ENCODE measurements around the gene DIPK2A. TPM values are rescaled to one million over a fixed set of nuclear protein-coding genes. Genes with fewer than 3 reads are reported as not detected.

Gene DIPK2A
- total and polyA plus RNA-seq, 11 donors, result 3.3 to 13.9 (median 8.6) TPM

DNA sequence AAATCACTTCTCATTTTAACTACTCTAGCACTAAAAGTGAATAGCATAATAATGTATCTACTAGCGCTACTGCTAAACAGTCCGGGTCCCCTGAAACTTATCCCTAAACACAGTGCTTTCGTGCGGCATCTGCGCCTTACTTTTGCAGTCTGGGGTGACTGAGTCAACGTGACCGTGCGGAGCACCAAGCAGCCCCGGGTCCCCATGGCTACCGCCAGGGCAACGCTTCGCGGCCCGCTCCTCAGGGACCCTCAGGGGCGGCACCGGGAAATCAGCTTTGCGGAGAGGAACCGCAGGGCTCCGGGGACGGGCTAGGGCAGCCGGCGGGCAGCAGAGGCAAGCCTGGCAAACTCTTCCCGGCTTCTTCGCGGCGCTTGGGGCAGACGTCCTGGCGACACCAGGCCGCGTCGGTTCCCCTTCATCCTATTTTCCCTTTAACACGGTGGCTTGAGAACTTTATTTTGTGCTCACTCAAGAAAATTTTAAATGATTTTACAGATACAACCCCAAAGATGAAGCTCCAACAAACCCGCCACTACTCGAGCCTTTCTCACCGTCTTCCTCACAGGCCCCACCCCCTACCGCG, 757 bp upstream of the DIPK2A start:
- Histone ChIP-seq H3K4me1 (peaks cover 0 to 26% (median 12%) of the 10 kb centered on the region in 12 donors), H3K36me3 (no peaks in the 10 kb centered on the region), H3K27me3 (no peaks in the 10 kb centered on the region), H3K27ac (peak overlapping the region; percentile 89 to 99 (median 96)), H3K4me3 (peak overlapping the region; percentile 82 to 97 (median 88)), H3K9me3 (no peaks in the 10 kb centered on the region)
- TF ChIP-seq POLR2A (IDR thresholded peaks at IDR 0.05), result no peak
- TF ChIP-seq, protein P1, sequence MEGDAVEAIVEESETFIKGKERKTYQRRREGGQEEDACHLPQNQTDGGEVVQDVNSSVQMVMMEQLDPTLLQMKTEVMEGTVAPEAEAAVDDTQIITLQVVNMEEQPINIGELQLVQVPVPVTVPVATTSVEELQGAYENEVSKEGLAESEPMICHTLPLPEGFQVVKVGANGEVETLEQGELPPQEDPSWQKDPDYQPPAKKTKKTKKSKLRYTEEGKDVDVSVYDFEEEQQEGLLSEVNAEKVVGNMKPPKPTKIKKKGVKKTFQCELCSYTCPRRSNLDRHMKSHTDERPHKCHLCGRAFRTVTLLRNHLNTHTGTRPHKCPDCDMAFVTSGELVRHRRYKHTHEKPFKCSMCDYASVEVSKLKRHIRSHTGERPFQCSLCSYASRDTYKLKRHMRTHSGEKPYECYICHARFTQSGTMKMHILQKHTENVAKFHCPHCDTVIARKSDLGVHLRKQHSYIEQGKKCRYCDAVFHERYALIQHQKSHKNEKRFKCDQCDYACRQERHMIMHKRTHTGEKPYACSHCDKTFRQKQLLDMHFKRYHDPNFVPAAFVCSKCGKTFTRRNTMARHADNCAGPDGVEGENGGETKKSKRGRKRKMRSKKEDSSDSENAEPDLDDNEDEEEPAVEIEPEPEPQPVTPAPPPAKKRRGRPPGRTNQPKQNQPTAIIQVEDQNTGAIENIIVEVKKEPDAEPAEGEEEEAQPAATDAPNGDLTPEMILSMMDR (IDR thresholded peaks at IDR 0.05), result peak in 2 of 12 donors; percentile 8 to 12
- peak in 3 of 4 donors; percentile 3 to 7 (median 6) for ATAC-seq
- intact Hi-C loops (cut with DNase I), result loop anchor here in 2 of 10 donors (10.0 kb wide), 2 partner anchors 294 to 794 kb away; no protein-coding TSS in a partner anchor
- 0 to 2% (median 1%) methylated on average over 27 to 37 of the region's 37 CpGs for WGBS, 4 donors
- peak; percentile 52 to 83 (median 62) for DNase-seq

DNA sequence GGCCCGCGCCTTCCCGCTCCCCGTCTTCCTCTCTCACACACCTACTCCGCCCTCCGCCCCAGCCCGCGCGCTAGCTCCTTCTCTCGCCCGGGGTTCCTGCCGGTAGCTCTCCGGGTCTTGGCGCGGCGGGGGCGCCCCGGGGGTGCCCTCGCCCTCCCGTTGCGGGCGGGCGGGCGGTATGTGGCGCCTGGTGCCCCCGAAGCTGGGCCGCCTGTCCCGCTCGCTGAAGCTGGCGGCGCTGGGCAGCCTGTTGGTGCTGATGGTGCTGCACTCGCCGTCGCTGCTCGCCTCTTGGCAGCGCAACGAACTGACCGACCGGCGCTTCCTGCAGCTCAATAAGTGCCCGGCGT, 507 bp downstream of the DIPK2A start:
- H3K4me1 ChIP-seq, result peaks cover 0 to 38% (median 17%) of the 10 kb centered on the region in 12 donors
- TF ChIP-seq, protein P1 (IDR thresholded peaks at IDR 0.05), result no peak
- no peak for TF ChIP-seq POLR2A (IDR thresholded peaks at IDR 0.05)
- intact Hi-C loops (cut with DNase I), result loop anchor here in 2 of 10 donors (10.0 kb wide), 2 partner anchors 293 to 793 kb away; no protein-coding TSS in a partner anchor
- H3K4me3 ChIP-seq, result peak overlapping the region; percentile 82 to 97 (median 88)
- WGBS, 4 donors, result 0 to 2% (median 1%) methylated on average over 11 to 42 of the region's 42 CpGs
- H3K36me3 ChIP-seq, result no peaks in the 10 kb centered on the region
- ATAC-seq (peak in 2 of 4 donors; percentile 13 to 16), DNase-seq (peak in 1 of 5 donors; percentile 59)
- H3K27me3 ChIP-seq, result no peaks in the 10 kb centered on the region
- H3K27ac ChIP-seq, result peak overlapping the region; percentile 89 to 99 (median 96)
- no peaks in the 10 kb centered on the region for H3K9me3 ChIP-seq

DNA sequence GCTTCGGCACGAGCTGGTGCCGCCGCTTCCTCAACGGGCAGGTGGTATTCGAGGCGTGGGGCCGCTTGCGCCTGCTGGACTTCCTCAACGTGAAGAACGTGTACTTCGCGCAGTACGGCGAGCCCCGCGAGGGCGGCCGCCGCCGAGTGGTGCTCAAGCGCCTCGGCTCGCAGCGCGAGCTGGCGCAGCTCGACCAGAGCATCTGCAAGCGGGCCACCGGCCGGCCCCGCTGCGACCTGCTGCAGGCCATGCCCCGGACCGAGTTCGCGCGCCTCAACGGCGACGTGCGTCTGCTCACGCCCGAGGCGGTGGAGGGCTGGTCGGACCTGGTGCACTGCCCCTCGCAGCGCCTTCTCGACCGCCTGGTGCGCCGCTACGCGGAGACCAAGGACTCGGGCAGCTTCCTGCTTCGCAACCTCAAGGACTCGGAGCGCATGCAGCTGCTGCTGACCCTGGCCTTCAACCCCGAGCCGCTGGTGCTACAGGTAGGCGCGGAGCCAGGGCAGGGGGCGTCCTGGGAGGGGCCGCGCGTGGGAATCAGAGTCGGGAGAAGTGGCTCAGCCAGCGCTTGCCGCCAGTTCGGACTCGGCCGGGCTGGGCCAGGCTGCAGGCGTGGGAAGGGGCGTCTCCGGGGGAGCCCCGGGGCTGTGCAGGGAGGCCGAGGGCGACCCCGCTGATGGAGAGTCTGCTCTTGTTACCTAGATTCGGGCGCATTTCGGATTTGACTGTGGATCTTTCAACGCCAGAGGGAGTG, 1.1 kb downstream of the DIPK2A start:
- TF ChIP-seq POLR2A (IDR thresholded peaks at IDR 0.05), result no peak
- TF ChIP-seq, protein P1 (IDR thresholded peaks at IDR 0.05), result peak in 11 of 12 donors; percentile 22 to 68 (median 45)
- ATAC-seq (peak in 3 of 4 donors; percentile 15 to 56 (median 50)), DNase-seq (peak; percentile 49 to 90 (median 78))
- intact Hi-C loops (cut with DNase I), result loop anchor here in 2 of 10 donors (10.0 kb wide), 2 partner anchors 292 to 792 kb away; no protein-coding TSS in a partner anchor
- peak overlapping the region; percentile 89 to 99 (median 96) for H3K27ac ChIP-seq
- no peaks in the 10 kb centered on the region for H3K9me3 ChIP-seq
- WGBS, 4 donors, result 0% methylated on average over 13 to 83 of the region's 83 CpGs
- H3K27me3 ChIP-seq, result no peaks in the 10 kb centered on the region
- no peaks in the 10 kb centered on the region for H3K36me3 ChIP-seq
- peak overlapping the region; percentile 82 to 97 (median 88) for H3K4me3 ChIP-seq
- H3K4me1 ChIP-seq, result peaks cover 0 to 40% (median 17%) of the 10 kb centered on the region in 12 donors

All from heart left ventricle (tissue), 16 donors.